Thymus (tissue), 11 donors: ENCODE measurements around the gene SNCB. TPM values are rescaled to one million over a fixed set of nuclear protein-coding genes. Genes with fewer than 3 reads are reported as not detected.

Experiments
- DNase-seq, 9 donors: peaks; one replicate each; pipeline ENCODE4 v3.0.0-alpha.2; 2013; ENCODE audit warnings: low spot score in 9 of 9, low read depth in 6 of 9, missing footprints in 1 of 9
- H3K27ac ChIP-seq, 2 donors: one replicate each; pipeline ENCODE4 v1.5.1; 2013; ENCODE audit warnings: control low read depth in 1 of 2, low read depth in 1 of 2, low read length in 1 of 2, mild to moderate bottlenecking in 1 of 2, moderate library complexity in 1 of 2
- H3K27me3 ChIP-seq, 2 donors: one replicate each; pipeline ENCODE4 v1.5.1; 2013; ENCODE audit warnings: low read length in 1 of 2; ENCODE audit not compliant: control insufficient read depth in 2 of 2, insufficient read depth in 1 of 2
- H3K36me3 ChIP-seq, 2 donors: one replicate each; pipeline ENCODE4 v1.5.1; 2013; ENCODE audit warnings: low read length in 1 of 2, mild to moderate bottlenecking in 1 of 2, moderate library complexity in 1 of 2; ENCODE audit not compliant: control insufficient read depth in 2 of 2, insufficient read depth in 2 of 2
- H3K4me1 ChIP-seq, 2 donors: one replicate each; pipeline ENCODE4 v1.5.1; 2013; ENCODE audit warnings: low read length in 2 of 2; ENCODE audit not compliant: control insufficient read depth in 2 of 2, insufficient read depth in 2 of 2
- H3K4me3 ChIP-seq, 2 donors: one replicate each; pipeline ENCODE4 v1.5.1; 2013; ENCODE audit warnings: low read length in 2 of 2, control low read depth in 1 of 2, mild to moderate bottlenecking in 1 of 2
- H3K9me3 ChIP-seq, 2 donors: one replicate each; pipeline ENCODE4 v1.5.1; 2013; ENCODE audit warnings: low read length in 1 of 2, mild to moderate bottlenecking in 1 of 2; ENCODE audit not compliant: control insufficient read depth in 2 of 2, insufficient read depth in 1 of 2
- WGBS: extraction: QIAGEN DNeasy Blood & Tissue Kit; methylation state at CpG from one replicate; pipeline ENCODE4 v1.1.7; 2013; 5-methylcytosine and 5-hydroxymethylcytosine counted together
- polyA plus RNA-seq: library from polyadenylated mRNA; stranded (reverse); fragments of 200-250 nt; gene quantifications from one replicate; pipeline ENCODE4 v1.2.3, GENCODE V29; 2013
- total RNA-seq: library from RNA; stranded (reverse); fragments of 120-200 nt; gene quantifications from one replicate; pipeline ENCODE4 v1.2.4, GENCODE V29; 2013
- donor health status: healthy.

Gene SNCB
- total and polyA plus RNA-seq, 2 donors = 0.05 to 0.21 TPM

GRCh38 chr5:176579323-176579722, 51.0 kb downstream of the SNCB start:
- Histone ChIP-seq H3K4me3 (no peak overlapping the region), H3K4me1 (no peaks in the 10 kb centered on the region), H3K27me3 (peaks cover 0 to 7% of the 10 kb centered on the region in 2 donors), H3K36me3 (no peaks in the 10 kb centered on the region), H3K27ac (no peak overlapping the region), H3K9me3 (peaks cover 2 to 5% of the 10 kb centered on the region in 2 donors)
- DNase-seq = no peak
- 93% methylated on average over 4 of the region's 4 CpGs for WGBS

GRCh38 chr5:176578391-176578808, 51.9 kb downstream of the SNCB start:
- H3K9me3 ChIP-seq = no peaks in the 10 kb centered on the region
- WGBS = 58% methylated on average over 15 of the region's 15 CpGs
- H3K4me3 ChIP-seq = no peak overlapping the region
- H3K27me3 ChIP-seq = peaks cover 0 to 8% of the 10 kb centered on the region in 2 donors
- DNase-seq = peak in 2 of 9 donors; percentile 40 to 43
- no peaks in the 10 kb centered on the region for H3K36me3 ChIP-seq
- no peaks in the 10 kb centered on the region for H3K4me1 ChIP-seq
- no peak overlapping the region for H3K27ac ChIP-seq

GRCh38 chr5:176577312-176578176, 52.8 kb downstream of the SNCB start:
- Histone ChIP-seq H3K4me1 (no peaks in the 10 kb centered on the region), H3K36me3 (no peaks in the 10 kb centered on the region), H3K4me3 (no peak overlapping the region), H3K27me3 (peaks cover 0 to 13% of the 10 kb centered on the region in 2 donors), H3K27ac (no peak overlapping the region), H3K9me3 (no peaks in the 10 kb centered on the region)
- DNase-seq = no peak
- WGBS = 91% methylated on average over 36 of the region's 36 CpGs

GRCh38 chr5:176575488-176576422, 54.6 kb downstream of the SNCB start:
- peaks cover 0 to 15% of the 10 kb centered on the region in 2 donors for H3K27me3 ChIP-seq
- H3K9me3 ChIP-seq = no peaks in the 10 kb centered on the region
- no peak overlapping the region for H3K27ac ChIP-seq
- WGBS = 96% methylated on average over 37 of the region's 37 CpGs
- H3K4me3 ChIP-seq = no peak overlapping the region
- no peaks in the 10 kb centered on the region for H3K4me1 ChIP-seq
- no peak for DNase-seq
- H3K36me3 ChIP-seq = no peaks in the 10 kb centered on the region

GRCh38 chr5:176575066-176575465, 55.3 kb downstream of the SNCB start:
- Histone ChIP-seq H3K27me3 (peaks cover 0 to 15% of the 10 kb centered on the region in 2 donors), H3K36me3 (no peaks in the 10 kb centered on the region), H3K9me3 (no peaks in the 10 kb centered on the region), H3K4me3 (no peak overlapping the region), H3K4me1 (no peaks in the 10 kb centered on the region), H3K27ac (no peak overlapping the region)
- no peak for DNase-seq
- WGBS = 95% methylated on average over 14 of the region's 14 CpGs

GRCh38 chr5:176574297-176574591, 56.1 kb downstream of the SNCB start:
- Histone ChIP-seq H3K27ac (no peak overlapping the region), H3K4me1 (no peaks in the 10 kb centered on the region), H3K4me3 (no peak overlapping the region), H3K27me3 (peaks cover 0 to 12% of the 10 kb centered on the region in 2 donors), H3K36me3 (no peaks in the 10 kb centered on the region), H3K9me3 (no peaks in the 10 kb centered on the region)
- DNase-seq = no peak
- WGBS = 58% methylated on average over 10 of the region's 10 CpGs

- WGBS = 49% methylated on average over 18 of the region's 18 CpGs
- Histone ChIP-seq H3K36me3 (no peaks in the 10 kb centered on the region), H3K4me1 (no peaks in the 10 kb centered on the region), H3K27me3 (peaks cover 0 to 12% of the 10 kb centered on the region in 2 donors), H3K9me3 (no peaks in the 10 kb centered on the region), H3K4me3 (no peak overlapping the region), H3K27ac (no peak overlapping the region)
- peak in 7 of 9 donors; percentile 14 to 72 (median 49) for DNase-seq
These were observed 56.6 kb downstream of the SNCB start for GRCh38 chr5:176573564-176574296.
